Liver (tissue), 9 donors: ENCODE measurements around the gene GLRX3. TPM values are rescaled to one million over a fixed set of nuclear protein-coding genes. Genes with fewer than 3 reads are reported as not detected.

ENCODE experiments used
- DNase-seq: peaks from one replicate; pipeline ENCODE4 v3.0.0-alpha.2; 2017; ENCODE audit warnings: low spot score
- H3K27ac ChIP-seq, 2 donors: one replicate each; pipeline ENCODE4 v1.7.0; 2013; ENCODE audit warnings: inconsistent platforms in 2 of 2, low read length in 2 of 2, control low read depth in 1 of 2, low read depth in 1 of 2, mild to moderate bottlenecking in 1 of 2
- H3K27me3 ChIP-seq, 4 donors: one replicate each; pipeline versions ENCODE4 v1.6.1 to v1.7.0; 2013; ENCODE audit warnings: low read length in 3 of 4, inconsistent platforms in 1 of 4, mild to moderate bottlenecking in 1 of 4, moderate library complexity in 1 of 4; ENCODE audit not compliant: control insufficient read depth in 4 of 4, insufficient read depth in 4 of 4
- H3K36me3 ChIP-seq, 4 donors: one replicate each; pipeline versions ENCODE4 v1.6.1 to v1.7.0; 2013; ENCODE audit warnings: low read length in 3 of 4, mild to moderate bottlenecking in 3 of 4, low read depth in 1 of 4, moderate library complexity in 1 of 4; ENCODE audit not compliant: control insufficient read depth in 4 of 4, insufficient read depth in 3 of 4
- H3K4me1 ChIP-seq, 4 donors: one replicate each; pipeline versions ENCODE4 v1.6.1 to v1.7.0; 2013; ENCODE audit warnings: low read length in 3 of 4, mild to moderate bottlenecking in 3 of 4, moderate library complexity in 1 of 4; ENCODE audit not compliant: control insufficient read depth in 4 of 4, insufficient read depth in 4 of 4
- H3K4me3 ChIP-seq, 3 donors: one replicate each; pipeline versions ENCODE4 v1.6.1 to v1.7.0; 2013; ENCODE audit warnings: low read length in 3 of 3, control low read depth in 1 of 3, low read depth in 1 of 3, mild to moderate bottlenecking in 1 of 3
- H3K9ac ChIP-seq, 2 donors: one replicate each; pipeline ENCODE4 v1.7.0; 2013; ENCODE audit warnings: low read length in 2 of 2, mild to moderate bottlenecking in 2 of 2, moderate library complexity in 2 of 2, control low read depth in 1 of 2, low read depth in 1 of 2
- H3K9me3 ChIP-seq, 4 donors: one replicate each; pipeline versions ENCODE4 v1.6.1 to v1.7.0; 2013; ENCODE audit warnings: low read length in 3 of 4; ENCODE audit not compliant: control insufficient read depth in 4 of 4
- ATF3 ChIP-seq: IDR thresholded peaks from 2 replicates; pipeline ENCODE4 v1.6.1; 2016; ENCODE audit warnings: antibody characterized with exemption
- CTCF ChIP-seq: fragments of 150-350 bp; IDR thresholded peaks from 2 replicates; pipeline ENCODE4 v1.5.1; 2017; ENCODE audit warnings: improper control_type of control experiment, low read depth, low read length; ENCODE audit not compliant: missing input control
- EGR1 ChIP-seq, 2 donors: IDR thresholded peaks; 2 replicates each; pipeline ENCODE4 v1.6.1; 2016 to 2018; ENCODE audit warnings: antibody characterized with exemption in 2 of 2, low read depth in 2 of 2
- FOXA1 ChIP-seq: IDR thresholded peaks from 2 replicates; pipeline ENCODE4 v1.6.1; 2016; ENCODE audit warnings: antibody characterized with exemption
- FOXA2 ChIP-seq: IDR thresholded peaks from 2 replicates; pipeline ENCODE4 v1.6.1; 2016; ENCODE audit warnings: antibody characterized with exemption
- GABPA ChIP-seq, 2 donors: IDR thresholded peaks in 1 of 2; conservative IDR thresholded peaks in 1 of 2; 2 replicates each; pipeline ENCODE4 v1.6.1; 2016; ENCODE audit warnings: antibody characterized with exemption in 2 of 2, mild to moderate bottlenecking in 1 of 2, moderate library complexity in 1 of 2
- HNF4A ChIP-seq, 2 donors: conservative IDR thresholded peaks; 2 replicates each; pipeline ENCODE4 v1.6.1; 2016; ENCODE audit warnings: antibody characterized with exemption in 2 of 2, mild to moderate bottlenecking in 2 of 2
- HNF4G ChIP-seq: IDR thresholded peaks from 2 replicates; pipeline ENCODE4 v1.6.1; 2016; ENCODE audit warnings: antibody characterized with exemption
- JUND ChIP-seq, 2 donors: IDR thresholded peaks; 2 replicates each; pipeline ENCODE4 v1.6.1; 2016; ENCODE audit warnings: antibody characterized with exemption in 2 of 2
- MAX ChIP-seq: IDR thresholded peaks from 2 replicates; pipeline ENCODE4 v1.6.1; 2016; ENCODE audit warnings: antibody characterized with exemption
- NR2F2 ChIP-seq: IDR thresholded peaks from 2 replicates; pipeline ENCODE4 v1.6.1; 2016; ENCODE audit warnings: antibody characterized with exemption
- RAD21 ChIP-seq, 2 donors: IDR thresholded peaks; 2 replicates each; pipeline ENCODE4 v1.6.1; 2016; ENCODE audit warnings: antibody characterized with exemption in 2 of 2, mild to moderate bottlenecking in 2 of 2
- RXRA ChIP-seq, 2 donors: IDR thresholded peaks; 2 replicates each; pipeline ENCODE4 v1.6.1; 2017 to 2018; ENCODE audit warnings: antibody characterized with exemption in 2 of 2, mild to moderate bottlenecking in 1 of 2
- SP1 ChIP-seq: IDR thresholded peaks from 2 replicates; pipeline ENCODE4 v1.6.1; 2018; ENCODE audit warnings: antibody characterized with exemption, mild to moderate bottlenecking
- TAF1 ChIP-seq: conservative IDR thresholded peaks from 2 replicates; pipeline ENCODE4 v1.6.1; 2016; ENCODE audit warnings: antibody characterized with exemption, mild to moderate bottlenecking
- YY1 ChIP-seq: IDR thresholded peaks from 2 replicates; pipeline ENCODE4 v1.6.1; 2016; ENCODE audit warnings: antibody characterized with exemption, mild to moderate bottlenecking
- ZBTB33 ChIP-seq: IDR thresholded peaks from 2 replicates; pipeline ENCODE4 v1.6.1; 2016; ENCODE audit warnings: antibody characterized with exemption
- WGBS: extraction: QIAGEN DNeasy Blood & Tissue Kit; methylation state at CpG from one replicate; pipeline ENCODE4 v1.1.7; 2013; 5-methylcytosine and 5-hydroxymethylcytosine counted together
- polyA plus RNA-seq, 2 donors: library from polyadenylated mRNA; stranded (reverse) in 1 of 2; unstranded in 1 of 2; fragments of 200-250 nt in 1 of 2; fragments of >200 nt in 1 of 2; fragmentation: Nextera tagmentation in 1 of 2; extraction: Ambion mirVana in 1 of 2; gene quantifications; one replicate each; pipeline versions ENCODE4 v1.2.1 to v1.2.3, GENCODE V29; 2013 to 2015
- total RNA-seq, 2 donors: library from RNA; depleted of rRNA; stranded (reverse); fragments of >200 nt; gene quantifications; one replicate each; pipeline ENCODE4 v1.2.3, GENCODE V29; 2014
- TF ChIP-seq, protein P1 (sequence below): IDR thresholded peaks from 2 replicates; pipeline ENCODE4 v1.6.1; 2016; ENCODE audit warnings: antibody characterized with exemption, mild to moderate bottlenecking
- donor health status: healthy.
- donor health status: healthy.
- donor health status: healthy.
- donor health status: healthy.
- donor health status: healthy.

GLRX3 gene
- total and polyA plus RNA-seq, 4 donors: 24.0 to 34.0 (median 28.5) TPM

DNA sequence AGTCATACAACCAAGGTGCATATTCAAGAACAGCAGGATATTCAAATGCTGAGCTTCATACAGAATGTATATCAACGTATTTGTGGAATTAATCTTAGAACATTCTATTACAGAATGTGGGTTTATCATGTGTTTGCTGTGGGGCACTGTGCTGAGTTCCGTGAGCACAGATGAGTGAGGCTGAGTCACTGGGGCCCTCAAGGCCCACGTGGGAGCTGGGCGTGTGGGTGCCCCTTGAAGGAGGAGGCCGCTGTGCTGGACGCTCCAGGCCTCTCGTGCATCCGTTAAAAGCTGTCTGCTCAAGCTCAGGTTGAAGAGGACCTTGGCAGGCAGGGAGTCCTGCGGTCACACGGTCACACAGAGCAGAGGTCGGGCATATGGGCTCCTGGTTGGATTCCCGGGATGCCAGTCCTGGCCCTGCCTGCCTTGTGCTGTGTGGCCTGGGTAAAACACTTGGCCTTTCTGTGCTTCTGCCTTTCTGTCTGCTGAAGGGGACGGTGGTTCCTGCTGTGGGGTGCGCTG lies 70.1 kb downstream of the GLRX3 start:
- Histone ChIP-seq H3K27ac (no peak overlapping the region), H3K9me3 (no peaks in the 10 kb centered on the region), H3K4me3 (no peak overlapping the region), H3K27me3 (no peaks in the 10 kb centered on the region), H3K4me1 (no peaks in the 10 kb centered on the region), H3K36me3 (no peaks in the 10 kb centered on the region), H3K9ac (no peak overlapping the region)
- no peak for TF ChIP-seq RAD21 (IDR thresholded peaks at IDR 0.05)
- TF ChIP-seq, protein P1, sequence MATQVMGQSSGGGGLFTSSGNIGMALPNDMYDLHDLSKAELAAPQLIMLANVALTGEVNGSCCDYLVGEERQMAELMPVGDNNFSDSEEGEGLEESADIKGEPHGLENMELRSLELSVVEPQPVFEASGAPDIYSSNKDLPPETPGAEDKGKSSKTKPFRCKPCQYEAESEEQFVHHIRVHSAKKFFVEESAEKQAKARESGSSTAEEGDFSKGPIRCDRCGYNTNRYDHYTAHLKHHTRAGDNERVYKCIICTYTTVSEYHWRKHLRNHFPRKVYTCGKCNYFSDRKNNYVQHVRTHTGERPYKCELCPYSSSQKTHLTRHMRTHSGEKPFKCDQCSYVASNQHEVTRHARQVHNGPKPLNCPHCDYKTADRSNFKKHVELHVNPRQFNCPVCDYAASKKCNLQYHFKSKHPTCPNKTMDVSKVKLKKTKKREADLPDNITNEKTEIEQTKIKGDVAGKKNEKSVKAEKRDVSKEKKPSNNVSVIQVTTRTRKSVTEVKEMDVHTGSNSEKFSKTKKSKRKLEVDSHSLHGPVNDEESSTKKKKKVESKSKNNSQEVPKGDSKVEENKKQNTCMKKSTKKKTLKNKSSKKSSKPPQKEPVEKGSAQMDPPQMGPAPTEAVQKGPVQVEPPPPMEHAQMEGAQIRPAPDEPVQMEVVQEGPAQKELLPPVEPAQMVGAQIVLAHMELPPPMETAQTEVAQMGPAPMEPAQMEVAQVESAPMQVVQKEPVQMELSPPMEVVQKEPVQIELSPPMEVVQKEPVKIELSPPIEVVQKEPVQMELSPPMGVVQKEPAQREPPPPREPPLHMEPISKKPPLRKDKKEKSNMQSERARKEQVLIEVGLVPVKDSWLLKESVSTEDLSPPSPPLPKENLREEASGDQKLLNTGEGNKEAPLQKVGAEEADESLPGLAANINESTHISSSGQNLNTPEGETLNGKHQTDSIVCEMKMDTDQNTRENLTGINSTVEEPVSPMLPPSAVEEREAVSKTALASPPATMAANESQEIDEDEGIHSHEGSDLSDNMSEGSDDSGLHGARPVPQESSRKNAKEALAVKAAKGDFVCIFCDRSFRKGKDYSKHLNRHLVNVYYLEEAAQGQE: no peak
- TF ChIP-seq GABPA (IDR thresholded peaks at IDR 0.05 in 1 of 2, conservative IDR thresholded peaks at IDR 0.05 in 1 of 2): no peak
- TF ChIP-seq MAX: no peak
- no peak for TF ChIP-seq HNF4A (conservative IDR thresholded peaks at IDR 0.05)
- TF ChIP-seq CTCF: no peak
- no peak for TF ChIP-seq SP1
- TF ChIP-seq JUND (IDR thresholded peaks at IDR 0.05): no peak
- no peak for TF ChIP-seq NR2F2
- TF ChIP-seq ATF3: no peak
- 91% methylated on average over 14 of the region's 14 CpGs for WGBS
- DNase-seq: no peak

DNA sequence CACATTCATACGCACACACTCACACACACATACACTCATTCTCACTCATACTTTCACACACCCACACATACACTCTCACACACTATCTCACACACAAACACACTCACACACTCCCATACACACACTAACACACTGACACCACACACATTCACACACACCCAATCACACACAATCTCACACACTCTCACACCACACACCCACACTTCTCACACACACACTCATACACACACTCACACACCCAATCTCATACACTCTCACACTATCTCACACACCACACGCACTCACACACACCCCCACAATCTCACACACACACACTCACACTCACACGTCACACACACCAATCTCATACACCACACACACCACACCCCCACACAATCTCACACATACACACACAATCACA lies 71.0 kb downstream of the GLRX3 start:
- no peak overlapping the region for H3K27ac ChIP-seq
- no peaks in the 10 kb centered on the region for H3K36me3 ChIP-seq
- no peak for DNase-seq
- H3K4me3 ChIP-seq: no peak overlapping the region
- WGBS: 80% methylated on average over 3 of the region's 3 CpGs
- H3K27me3 ChIP-seq: no peaks in the 10 kb centered on the region
- H3K9me3 ChIP-seq: no peaks in the 10 kb centered on the region
- H3K4me1 ChIP-seq: no peaks in the 10 kb centered on the region
- H3K9ac ChIP-seq: no peak overlapping the region
- TF ChIP-seq FOXA2 (no peak), FOXA1 (no peak), TAF1 (no peak), JUND (IDR thresholded peaks at IDR 0.05) (no peak), HNF4A (conservative IDR thresholded peaks at IDR 0.05) (no peak), GABPA (IDR thresholded peaks at IDR 0.05 in 1 of 2, conservative IDR thresholded peaks at IDR 0.05 in 1 of 2) (no peak), ZBTB33 (no peak), ATF3 (no peak), MAX (no peak), EGR1 (IDR thresholded peaks at IDR 0.05; ENCODE audit: low read depth in 2 of 2) (no peak), SP1 (no peak), NR2F2 (no peak), RXRA (IDR thresholded peaks at IDR 0.05) (no peak), HNF4G (no peak), RAD21 (IDR thresholded peaks at IDR 0.05) (no peak), YY1 (no peak), CTCF (no peak)
